H1 (cell line): ENCODE measurements around the gene LTB4R. TPM values are rescaled to one million over a fixed set of nuclear protein-coding genes. Genes with fewer than 3 reads are reported as not detected.

ENCODE experiments used
- CHD1 ChIP-seq: IDR thresholded peaks from 2 replicates; pipeline ENCODE4 v1.6.1; 2012; ENCODE audit warnings: low read depth, low read length, improper control_type of control experiment
- CHD2 ChIP-seq: IDR thresholded peaks from 2 replicates; pipeline ENCODE4 v1.6.1; 2012; ENCODE audit warnings: low read length, improper control_type of control experiment
- CTBP2 ChIP-seq: IDR thresholded peaks from 2 replicates; pipeline ENCODE4 v1.7.0; 2011; ENCODE audit warnings: borderline replicate concordance, mild to moderate bottlenecking, moderate library complexity, mixed read lengths, low read length; ENCODE audit not compliant: insufficient read depth, insufficient read length
- HDAC6 ChIP-seq: IDR thresholded peaks from one replicate; pipeline ENCODE4 v1.7.1; 2012; ENCODE audit warnings: low read depth, mild to moderate bottlenecking, inconsistent platforms, low read length, moderate library complexity
- SUZ12 ChIP-seq: fragments of 200-600 bp; sonication (generic); IDR thresholded peaks from 2 replicates; pipeline ENCODE4 v1.6.1; 2012; ENCODE audit warnings: mild to moderate bottlenecking, inconsistent platforms, low read length, moderate library complexity, mixed read lengths
- TBP ChIP-seq: IDR thresholded peaks from 2 replicates; pipeline ENCODE4 v1.6.1; 2011; ENCODE audit warnings: low read depth, low read length, improper control_type of control experiment
- polyA plus RNA-seq, 7 experiments: library from polyadenylated mRNA; depleted of rRNA in 3 of 7; stranded (reverse) in 5 of 7; unstranded in 2 of 7; fragments of >200 nt in 5 of 7; fragments of 200-250 nt in 2 of 7; gene quantifications; 1 replicate in 5 of 7; 2 replicates in 1 of 7; 4 replicates in 1 of 7; pipeline versions ENCODE4 v1.2.1 to v1.2.3, GENCODE V29; 2011 to 2013; ENCODE audit warnings: missing spikeins in 2 of 7, mixed read lengths in 2 of 7
- total RNA-seq: library from RNA; stranded (reverse); fragmentation: NEBNext Ultra II Directional; extraction: Animal tissue kit (Norgen Biotek cat#: 25700); gene quantifications from 2 replicates; pipeline ENCODE4 v1.2.1, GENCODE V29; 2021
- TF ChIP-seq, protein P1 (sequence below): fragments of 300-600 bp; sonication (generic); IDR thresholded peaks from 2 replicates; pipeline ENCODE4 v1.7.1; 2012; ENCODE audit warnings: low read length, moderate library complexity, mild to moderate bottlenecking, inconsistent platforms; ENCODE audit not compliant: insufficient replicate concordance

LTB4R gene
- total and polyA plus RNA-seq, 2 of the 8 experiments (the other 6 are each of a cell fraction or from before 2014, with no cell fraction given), result 4.1 to 6.7 TPM

DNA sequence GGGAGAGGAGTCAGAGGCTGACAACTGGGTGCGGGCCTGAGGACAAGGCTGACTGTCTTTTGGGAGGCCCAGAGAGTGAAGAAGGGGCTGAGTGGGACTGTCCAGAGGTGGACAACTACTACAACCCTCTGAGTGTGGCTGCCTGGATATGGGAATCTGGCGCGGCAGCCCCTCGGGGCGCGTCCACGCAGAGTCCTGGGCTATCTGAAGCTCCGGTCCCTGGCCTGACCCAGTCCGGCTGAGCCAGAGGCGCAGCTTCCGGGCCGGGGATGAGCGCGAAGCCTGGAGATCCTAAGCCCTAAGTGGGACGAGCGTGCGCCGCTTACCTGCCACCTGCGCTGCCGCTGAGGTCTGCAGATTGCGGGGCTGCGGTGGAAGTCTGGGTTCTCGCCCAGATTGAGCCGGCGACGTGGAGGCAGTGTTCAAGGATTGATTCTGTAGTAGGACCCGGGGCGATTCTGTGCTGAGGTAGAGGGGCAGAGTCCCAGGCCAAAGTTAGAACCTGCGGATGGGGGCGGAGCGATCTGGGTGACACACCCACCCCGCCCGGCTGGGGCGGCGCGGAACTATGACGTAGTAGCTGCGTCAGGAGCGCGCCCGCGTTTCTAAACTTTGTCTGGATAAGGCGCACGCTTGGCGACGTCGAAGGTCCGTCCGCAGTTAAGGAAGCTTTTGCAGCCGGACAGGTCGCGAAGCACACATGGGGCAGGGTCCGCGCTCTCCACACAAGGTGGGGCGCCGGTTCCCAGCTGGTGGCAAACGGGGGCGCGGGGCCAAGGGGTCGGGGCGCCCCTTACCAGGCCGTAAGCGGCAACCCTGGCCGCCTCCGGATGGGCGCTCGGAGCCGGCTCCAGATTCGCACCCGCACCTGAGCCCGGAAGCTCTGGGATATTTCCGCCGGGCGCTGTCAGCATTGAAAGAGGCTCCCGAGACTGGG, 11.8 kb upstream of the LTB4R start, which contains the start of the genes DHRS1 and NOP9 (continued):
- TF ChIP-seq, protein P1, sequence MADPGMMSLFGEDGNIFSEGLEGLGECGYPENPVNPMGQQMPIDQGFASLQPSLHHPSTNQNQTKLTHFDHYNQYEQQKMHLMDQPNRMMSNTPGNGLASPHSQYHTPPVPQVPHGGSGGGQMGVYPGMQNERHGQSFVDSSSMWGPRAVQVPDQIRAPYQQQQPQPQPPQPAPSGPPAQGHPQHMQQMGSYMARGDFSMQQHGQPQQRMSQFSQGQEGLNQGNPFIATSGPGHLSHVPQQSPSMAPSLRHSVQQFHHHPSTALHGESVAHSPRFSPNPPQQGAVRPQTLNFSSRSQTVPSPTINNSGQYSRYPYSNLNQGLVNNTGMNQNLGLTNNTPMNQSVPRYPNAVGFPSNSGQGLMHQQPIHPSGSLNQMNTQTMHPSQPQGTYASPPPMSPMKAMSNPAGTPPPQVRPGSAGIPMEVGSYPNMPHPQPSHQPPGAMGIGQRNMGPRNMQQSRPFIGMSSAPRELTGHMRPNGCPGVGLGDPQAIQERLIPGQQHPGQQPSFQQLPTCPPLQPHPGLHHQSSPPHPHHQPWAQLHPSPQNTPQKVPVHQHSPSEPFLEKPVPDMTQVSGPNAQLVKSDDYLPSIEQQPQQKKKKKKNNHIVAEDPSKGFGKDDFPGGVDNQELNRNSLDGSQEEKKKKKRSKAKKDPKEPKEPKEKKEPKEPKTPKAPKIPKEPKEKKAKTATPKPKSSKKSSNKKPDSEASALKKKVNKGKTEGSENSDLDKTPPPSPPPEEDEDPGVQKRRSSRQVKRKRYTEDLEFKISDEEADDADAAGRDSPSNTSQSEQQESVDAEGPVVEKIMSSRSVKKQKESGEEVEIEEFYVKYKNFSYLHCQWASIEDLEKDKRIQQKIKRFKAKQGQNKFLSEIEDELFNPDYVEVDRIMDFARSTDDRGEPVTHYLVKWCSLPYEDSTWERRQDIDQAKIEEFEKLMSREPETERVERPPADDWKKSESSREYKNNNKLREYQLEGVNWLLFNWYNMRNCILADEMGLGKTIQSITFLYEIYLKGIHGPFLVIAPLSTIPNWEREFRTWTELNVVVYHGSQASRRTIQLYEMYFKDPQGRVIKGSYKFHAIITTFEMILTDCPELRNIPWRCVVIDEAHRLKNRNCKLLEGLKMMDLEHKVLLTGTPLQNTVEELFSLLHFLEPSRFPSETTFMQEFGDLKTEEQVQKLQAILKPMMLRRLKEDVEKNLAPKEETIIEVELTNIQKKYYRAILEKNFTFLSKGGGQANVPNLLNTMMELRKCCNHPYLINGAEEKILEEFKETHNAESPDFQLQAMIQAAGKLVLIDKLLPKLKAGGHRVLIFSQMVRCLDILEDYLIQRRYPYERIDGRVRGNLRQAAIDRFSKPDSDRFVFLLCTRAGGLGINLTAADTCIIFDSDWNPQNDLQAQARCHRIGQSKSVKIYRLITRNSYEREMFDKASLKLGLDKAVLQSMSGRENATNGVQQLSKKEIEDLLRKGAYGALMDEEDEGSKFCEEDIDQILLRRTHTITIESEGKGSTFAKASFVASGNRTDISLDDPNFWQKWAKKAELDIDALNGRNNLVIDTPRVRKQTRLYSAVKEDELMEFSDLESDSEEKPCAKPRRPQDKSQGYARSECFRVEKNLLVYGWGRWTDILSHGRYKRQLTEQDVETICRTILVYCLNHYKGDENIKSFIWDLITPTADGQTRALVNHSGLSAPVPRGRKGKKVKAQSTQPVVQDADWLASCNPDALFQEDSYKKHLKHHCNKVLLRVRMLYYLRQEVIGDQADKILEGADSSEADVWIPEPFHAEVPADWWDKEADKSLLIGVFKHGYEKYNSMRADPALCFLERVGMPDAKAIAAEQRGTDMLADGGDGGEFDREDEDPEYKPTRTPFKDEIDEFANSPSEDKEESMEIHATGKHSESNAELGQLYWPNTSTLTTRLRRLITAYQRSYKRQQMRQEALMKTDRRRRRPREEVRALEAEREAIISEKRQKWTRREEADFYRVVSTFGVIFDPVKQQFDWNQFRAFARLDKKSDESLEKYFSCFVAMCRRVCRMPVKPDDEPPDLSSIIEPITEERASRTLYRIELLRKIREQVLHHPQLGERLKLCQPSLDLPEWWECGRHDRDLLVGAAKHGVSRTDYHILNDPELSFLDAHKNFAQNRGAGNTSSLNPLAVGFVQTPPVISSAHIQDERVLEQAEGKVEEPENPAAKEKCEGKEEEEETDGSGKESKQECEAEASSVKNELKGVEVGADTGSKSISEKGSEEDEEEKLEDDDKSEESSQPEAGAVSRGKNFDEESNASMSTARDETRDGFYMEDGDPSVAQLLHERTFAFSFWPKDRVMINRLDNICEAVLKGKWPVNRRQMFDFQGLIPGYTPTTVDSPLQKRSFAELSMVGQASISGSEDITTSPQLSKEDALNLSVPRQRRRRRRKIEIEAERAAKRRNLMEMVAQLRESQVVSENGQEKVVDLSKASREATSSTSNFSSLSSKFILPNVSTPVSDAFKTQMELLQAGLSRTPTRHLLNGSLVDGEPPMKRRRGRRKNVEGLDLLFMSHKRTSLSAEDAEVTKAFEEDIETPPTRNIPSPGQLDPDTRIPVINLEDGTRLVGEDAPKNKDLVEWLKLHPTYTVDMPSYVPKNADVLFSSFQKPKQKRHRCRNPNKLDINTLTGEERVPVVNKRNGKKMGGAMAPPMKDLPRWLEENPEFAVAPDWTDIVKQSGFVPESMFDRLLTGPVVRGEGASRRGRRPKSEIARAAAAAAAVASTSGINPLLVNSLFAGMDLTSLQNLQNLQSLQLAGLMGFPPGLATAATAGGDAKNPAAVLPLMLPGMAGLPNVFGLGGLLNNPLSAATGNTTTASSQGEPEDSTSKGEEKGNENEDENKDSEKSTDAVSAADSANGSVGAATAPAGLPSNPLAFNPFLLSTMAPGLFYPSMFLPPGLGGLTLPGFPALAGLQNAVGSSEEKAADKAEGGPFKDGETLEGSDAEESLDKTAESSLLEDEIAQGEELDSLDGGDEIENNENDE, result no peak
- no peak for TF ChIP-seq CHD1
- TF ChIP-seq CHD2, result peak; percentile 52; the same call in 1 of the 2 replicates
- no peak for TF ChIP-seq CTBP2
- peak; percentile 76 for TF ChIP-seq TBP
- no peak for TF ChIP-seq HDAC6
- TF ChIP-seq SUZ12, result no peak
